ENCODE data around the gene RBM3.
"Not testable (repeated sequence)": the region's sequence is repeated elsewhere in the genome, so short reads cannot be mapped to it uniquely, and the experiment has no call there.

The RBM3 gene

DNA sequence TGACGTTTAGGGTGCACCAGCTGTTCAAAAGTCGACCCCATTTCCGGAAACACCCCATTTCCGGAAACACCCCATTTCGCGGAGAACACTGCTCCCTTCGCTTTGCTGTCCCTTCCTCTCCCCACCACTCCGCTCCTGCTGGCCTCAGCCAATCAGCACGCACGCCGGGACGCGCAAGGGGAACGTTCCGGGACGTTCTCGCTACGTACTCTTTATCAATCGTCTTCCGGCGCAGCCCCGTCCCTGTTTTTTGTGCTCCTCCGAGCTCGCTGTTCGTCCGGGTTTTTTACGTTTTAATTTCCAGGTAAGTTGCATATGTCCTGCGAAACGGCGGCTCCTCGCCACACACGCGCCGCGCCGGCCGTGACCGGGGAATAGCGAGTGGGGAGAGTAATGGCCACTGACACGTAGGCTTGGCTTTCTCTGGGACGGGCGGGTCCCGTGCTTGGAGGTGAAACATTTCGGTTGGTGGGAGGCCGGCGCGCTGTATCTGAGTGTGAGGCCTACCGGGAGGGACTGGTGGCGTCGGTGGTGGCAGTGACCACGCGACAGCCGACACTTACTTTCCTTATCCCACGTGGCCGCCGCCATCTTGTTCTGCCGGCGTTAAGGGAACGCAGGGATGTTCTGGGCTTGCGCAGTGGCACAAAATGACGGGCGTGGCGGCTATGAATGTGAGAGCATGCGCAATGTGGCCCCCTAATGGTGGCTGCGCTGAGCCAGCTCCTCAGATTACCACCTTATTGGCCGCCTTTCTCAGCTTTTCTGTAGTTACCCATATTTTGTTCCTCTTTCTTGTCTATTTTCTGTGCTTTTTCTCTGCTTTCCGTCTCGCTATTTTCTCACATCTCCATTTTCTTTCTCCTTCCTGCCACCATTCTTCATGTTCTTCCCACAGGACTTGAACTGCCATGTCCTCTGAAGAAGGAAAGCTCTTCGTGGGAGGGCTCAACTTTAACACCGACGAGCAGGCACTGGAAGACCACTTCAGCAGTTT, at the start of gene RBM3:
Gene RBM3, plus strand, starts transcription at position 215 of the 997 bp plus-strand sequence. Its CDS starts 697 bp downstream, at position 912.
- DNase-seq = peak; percentile 89

DNA sequence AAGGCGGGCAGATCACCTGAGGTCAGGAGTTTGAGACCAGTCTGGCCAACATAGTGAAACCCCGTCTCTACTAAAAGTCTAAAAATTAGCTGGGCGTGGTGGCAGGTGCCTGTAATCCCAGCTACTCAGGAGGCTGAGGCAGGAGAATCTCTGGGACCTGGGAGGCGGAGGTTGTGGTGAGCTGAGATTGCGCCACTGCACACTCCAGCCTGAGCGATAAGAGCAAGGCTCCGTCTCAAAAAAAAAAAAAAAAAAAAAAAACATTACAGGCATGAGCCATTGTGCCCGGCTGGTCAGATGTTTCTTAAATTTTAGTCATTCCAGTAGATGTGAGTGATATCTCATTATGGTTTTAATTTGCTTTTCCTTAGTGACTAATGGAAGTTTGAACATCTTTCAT, 48.4 kb upstream of the RBM3 start:
- DNase-seq = not testable (repeated sequence)

DNA sequence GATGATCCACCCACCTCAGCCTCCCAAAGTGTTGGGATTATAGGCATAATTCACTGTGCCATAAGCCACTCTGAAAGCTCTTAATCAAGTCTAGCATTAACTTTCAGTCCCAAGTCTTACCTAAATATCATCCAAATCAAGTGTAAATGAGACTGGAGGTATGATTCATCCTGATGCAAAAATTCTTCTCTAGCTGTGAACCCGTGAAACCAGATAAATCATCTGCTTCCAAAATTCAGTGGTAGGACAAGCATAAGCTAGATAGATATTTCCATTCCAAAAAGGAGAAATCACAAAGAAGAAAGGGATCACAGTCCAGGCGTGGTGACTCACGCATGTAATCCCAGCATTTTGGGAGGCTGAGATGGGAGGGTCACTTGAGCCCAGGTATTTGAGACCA, 43.5 kb upstream of the RBM3 start:
- no peak for DNase-seq

GRCh38 chrX:48531358-48531959, 42.8 kb upstream of the RBM3 start:
- no peak for DNase-seq

DNA sequence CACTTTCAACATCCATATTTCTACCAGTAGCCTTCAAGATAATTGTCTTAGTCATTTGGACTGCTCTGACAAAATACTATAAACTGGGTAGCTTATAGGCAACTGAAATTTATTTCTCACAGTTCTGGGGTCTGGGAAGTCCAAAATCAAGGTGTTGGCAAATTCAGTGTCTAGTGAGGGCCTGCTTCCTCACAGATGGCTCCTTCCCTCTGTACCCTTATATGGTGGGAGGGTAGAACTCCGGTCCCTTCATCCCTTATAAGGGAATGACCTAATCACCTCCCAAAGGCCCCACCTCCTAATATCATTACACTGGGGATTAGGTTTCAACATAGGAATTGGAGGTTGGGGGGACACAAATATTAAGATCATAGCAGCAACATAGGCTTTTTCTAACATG, 42.1 kb upstream of the RBM3 start:
- DNase-seq = no peak

DNA sequence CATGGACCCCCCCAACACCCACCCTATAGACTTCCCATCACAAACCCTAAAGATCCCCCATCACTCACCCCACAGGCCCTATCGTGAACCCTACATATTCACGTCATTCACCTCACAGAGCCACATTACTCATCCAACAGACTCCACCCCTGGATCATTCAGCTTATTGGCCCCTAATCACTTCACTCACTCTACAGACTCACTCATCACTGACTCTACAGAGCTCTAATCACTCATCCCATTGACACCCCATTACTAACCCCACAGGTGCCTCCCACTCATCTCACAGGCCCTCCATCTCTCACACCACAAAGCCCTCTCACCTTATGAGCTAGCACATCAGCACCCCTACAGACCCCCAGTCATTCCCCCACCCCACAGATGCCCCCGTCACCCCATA, 41.1 kb upstream of the RBM3 start:
- no peak for DNase-seq

DNA sequence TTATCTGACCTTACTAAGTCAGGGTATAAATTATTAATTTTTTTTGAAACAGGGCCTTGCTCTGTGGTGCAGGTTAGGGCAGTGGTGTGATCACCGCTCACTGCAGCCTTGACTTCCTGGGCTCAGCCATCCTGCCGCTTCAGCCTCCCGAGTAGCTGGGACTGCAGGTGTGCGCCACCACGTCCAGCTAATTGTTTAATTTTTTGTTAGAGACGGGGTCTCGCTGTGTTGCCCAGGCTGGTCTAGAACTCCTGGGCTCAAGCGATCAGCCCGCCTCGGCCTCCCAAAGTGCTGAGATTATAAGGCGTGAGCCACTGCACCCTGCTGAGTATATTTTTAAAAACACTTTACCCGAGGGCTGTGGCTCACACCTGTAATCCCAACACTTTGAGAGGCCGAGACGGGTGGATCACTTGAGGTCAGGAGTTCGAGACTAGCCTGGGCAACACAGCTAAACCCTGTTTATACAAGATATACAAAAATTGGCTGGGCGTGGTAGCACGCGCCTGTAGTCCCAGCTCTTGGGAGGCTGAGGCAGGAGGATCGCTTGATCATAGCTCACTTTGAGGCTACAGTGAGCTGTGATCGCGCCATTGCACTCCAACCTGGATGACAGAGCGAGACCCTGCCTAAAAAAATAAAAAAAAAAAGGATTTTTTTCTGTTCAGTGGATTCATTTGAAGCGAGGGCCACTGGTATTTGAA, 35.5 kb upstream of the RBM3 start:
- DNase-seq = no peak

GRCh38 chrX:48539345-48540027, 34.8 kb upstream of the RBM3 start, which contains the start of gene TBC1D25:
Gene TBC1D25, plus strand, starts transcription at chrX:48539714. Its CDS starts 84 bp downstream, at chrX:48539798.
- peak; percentile 96 for DNase-seq

DNA sequence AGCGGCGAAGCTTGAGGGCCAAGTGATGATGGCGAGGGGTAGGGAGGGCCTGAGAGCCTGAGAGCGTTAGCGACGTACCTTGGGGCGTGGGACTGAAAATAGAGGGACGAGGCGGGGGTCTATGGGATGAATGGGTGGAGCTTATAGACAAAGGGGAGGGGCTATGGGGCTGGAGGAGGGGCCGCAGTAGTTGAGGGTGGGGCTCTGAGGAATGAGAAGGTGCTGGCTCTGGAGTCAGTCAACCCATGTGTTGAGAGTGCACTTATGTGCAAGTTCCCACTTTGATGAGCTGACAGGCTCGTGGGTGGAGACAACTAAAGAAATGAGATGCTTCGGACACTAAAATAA, 34.3 kb upstream of the RBM3 start:
- peak; percentile 52 for DNase-seq

GRCh38 chrX:48540480-48540879, 33.8 kb upstream of the RBM3 start:
- DNase-seq = no peak

GRCh38 chrX:48541140-48541814, 33.0 kb upstream of the RBM3 start:
- no peak for DNase-seq

DNA sequence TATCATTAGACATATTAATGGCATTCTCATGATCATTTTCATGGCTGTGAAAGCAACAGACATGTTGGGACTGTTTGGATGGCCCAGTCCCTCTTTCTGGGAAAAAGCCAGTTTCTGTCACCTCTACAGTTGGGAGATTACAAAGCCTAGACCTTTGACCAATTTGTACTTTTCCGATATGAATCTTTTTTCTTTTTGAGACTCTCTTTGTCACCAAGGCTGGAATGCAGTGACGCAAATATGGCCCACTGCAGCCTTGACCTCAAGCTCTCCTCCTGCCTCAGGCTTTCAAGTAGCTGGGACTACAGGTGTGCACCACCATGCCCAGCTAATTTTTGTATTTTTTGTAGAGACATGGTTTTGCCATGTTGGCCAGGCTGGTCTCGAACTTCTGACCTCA, 25.4 kb upstream of the RBM3 start:
- DNase-seq = no peak

GRCh38 chrX:48555731-48556325, 18.5 kb upstream of the RBM3 start:
- DNase-seq = not testable (repeated sequence)

DNA sequence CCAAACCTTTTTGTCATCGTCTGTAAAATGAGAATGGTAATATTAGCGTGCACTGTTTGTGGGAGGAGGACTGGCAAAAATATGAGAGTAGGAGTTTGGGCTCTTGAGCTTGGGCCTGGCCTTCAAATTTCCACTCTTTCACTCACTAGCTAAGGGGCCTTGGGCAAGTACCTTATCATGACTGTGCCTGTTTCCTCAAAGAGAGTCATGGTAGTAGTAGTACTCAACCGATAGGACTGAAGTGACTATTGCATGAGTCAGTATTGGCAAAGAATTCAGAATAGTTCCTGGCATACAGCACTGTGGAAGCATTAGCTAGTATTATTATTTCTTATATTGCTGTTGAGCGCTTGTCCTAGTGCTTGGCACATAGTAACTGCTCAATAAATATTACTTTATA, 16.0 kb upstream of the RBM3 start:
- DNase-seq = no peak

DNA sequence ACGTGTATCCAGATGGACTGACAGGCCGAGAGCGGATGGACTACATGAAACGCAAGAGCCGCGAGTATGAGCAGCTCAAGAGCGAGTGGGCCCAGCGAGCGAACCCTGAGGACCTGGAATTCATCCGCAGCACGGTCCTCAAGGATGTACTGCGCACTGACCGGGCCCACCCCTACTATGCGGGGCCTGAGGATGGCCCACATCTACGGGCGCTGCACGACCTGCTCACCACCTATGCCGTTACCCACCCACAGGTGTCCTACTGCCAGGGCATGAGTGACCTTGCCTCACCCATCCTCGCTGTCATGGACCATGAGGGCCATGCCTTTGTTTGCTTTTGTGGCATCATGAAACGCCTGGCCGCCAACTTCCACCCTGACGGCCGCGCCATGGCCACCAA, 14.6 kb upstream of the RBM3 start:
- no peak for DNase-seq

DNA sequence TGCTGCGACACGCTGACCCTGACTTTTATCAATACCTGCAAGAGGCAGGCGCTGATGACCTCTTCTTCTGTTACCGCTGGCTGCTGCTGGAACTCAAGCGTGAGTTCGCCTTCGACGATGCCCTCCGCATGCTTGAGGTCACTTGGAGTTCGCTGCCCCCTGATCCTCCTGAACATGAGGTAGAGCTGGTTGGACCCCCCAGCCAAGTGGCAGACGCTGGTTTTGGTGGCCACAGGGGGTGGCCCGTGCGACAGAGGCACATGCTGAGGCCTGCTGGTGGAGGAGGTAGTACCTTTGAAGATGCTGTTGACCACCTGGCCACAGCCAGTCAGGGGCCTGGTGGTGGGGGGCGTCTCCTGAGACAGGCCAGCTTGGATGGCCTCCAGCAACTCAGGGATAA, 14.2 kb upstream of the RBM3 start:
- no peak for DNase-seq

DNA sequence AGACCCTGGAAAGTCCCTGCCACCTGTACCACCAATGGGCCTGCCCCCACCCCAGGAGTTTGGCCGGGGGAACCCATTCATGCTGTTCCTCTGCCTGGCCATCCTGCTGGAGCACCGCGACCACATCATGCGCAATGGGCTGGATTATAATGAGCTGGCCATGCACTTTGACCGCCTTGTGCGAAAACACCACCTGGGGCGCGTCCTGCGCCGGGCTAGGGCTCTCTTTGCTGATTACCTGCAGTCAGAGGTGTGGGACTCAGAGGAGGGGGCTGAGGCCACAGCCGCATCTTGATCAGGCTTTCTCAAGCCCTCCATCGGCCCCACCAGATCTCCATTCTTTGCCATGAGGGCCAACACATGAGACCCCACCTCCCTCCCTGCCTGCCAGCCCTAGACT, 13.6 kb upstream of the RBM3 start:
- no peak for DNase-seq

GRCh38 chrX:48569958-48570357, 4.3 kb upstream of the RBM3 start:
- no peak for DNase-seq

- peak; percentile 13 for DNase-seq
These were observed 504 bp upstream of the RBM3 start for GRCh38 chrX:48573690-48574269.

- no peak for DNase-seq
These were observed 1.4 kb downstream of the RBM3 start for GRCh38 chrX:48575642-48576041.

DNA sequence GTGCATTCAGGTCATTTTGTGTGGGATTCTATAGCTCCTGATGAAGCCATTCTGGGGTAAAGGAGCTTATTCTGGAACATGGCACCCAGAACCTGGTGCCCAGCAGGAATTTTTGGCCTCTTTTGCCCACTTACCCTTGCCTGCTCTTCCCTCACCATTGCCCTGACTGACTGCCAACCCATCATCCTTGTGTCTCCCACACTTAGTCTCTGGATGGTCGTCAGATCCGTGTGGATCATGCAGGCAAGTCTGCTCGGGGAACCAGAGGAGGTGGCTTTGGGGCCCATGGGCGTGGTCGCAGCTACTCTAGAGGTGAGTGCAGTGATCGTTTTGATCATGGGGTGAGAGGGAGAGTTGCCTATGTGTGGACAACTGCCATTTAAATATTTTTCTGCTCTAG, 1.8 kb downstream of the RBM3 start:
- DNase-seq = no peak

All from stimulated activated naive CD4-positive, alpha-beta T cell treated with Interleukin-2 at 50 U/mL for 16 hours (primary cell).